NK-92 treated with Interleukin-12 subunit alpha and Interleukin-12 subunit beta, amount 100 ng/mL, for 24 hours (cell line): ENCODE measurements around the gene IGFBP5.

Experiments used
- DNase-seq: peaks from one replicate; lab custom pipeline; 2025; lab: John Stamatoyannopoulos, UW

Gene IGFBP5

DNA sequence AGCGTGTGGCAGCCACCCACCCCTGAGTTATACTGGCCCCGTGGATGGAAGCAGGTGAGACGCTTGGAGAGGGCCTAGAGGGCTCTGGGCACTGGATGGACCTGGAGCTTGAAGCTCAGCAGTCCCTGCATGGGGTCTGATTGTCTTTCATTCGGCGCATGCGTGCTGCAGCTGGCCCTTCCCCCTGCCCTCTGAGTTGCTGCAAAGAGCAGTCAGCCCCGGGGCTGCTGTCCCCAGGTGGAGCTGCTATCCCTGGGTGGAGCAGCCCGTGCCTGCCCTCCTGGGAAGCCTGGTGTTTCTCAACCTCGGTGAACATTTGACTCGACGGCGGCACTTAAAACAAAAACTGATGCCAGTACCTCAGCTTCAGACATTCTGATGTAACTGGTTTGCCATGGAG is 29.6 kb downstream of the IGFBP5 start:
- no peak for DNase-seq

DNA sequence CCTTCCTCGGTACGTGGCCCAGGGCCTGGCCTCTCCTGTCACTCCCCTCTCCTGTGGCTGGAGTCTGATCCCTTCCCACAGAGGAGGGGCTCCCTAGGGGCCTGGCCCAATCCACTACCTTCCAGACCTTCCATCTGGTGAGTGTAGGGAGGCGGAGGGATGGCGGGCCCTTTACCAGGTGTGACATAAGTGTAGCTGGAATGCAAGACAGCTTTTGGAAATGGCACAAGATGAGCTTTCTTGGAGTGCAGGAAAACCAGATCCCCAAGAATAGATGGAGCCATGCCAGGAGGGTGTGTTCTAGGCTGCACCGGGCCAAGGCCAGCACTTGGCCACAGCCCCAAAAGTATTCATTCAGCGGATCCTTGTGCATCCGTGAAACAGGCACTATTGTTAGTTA is 30.1 kb downstream of the IGFBP5 start:
- no peak for DNase-seq

DNA sequence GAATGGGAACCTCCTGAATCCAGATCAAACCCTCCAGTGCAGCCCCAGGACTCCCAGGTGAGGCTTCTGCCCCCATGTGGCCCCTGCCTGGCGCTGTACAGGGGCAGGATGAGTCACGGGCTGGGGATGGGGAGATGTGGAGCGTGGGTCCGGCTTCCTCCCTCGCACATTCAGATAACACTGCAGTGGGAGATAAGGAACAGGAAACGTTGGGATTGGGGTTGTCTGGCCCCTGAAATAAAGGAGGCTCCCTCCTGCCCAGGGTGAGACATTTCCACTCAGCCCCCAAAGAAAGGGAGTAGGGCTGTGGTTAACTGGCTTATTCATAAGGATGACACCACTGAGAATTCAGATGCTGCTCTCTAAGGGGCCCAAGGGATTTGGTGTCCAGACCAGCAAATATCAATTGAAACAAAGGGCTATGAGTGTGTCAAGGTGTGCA is 30.7 kb downstream of the IGFBP5 start:
- DNase-seq, result no peak

GRCh38 chr2:216663846-216664245 is 31.5 kb downstream of the IGFBP5 start:
- no peak for DNase-seq

- no peak for DNase-seq
Measured at GRCh38 chr2:216663106-216663505, 32.2 kb downstream of the IGFBP5 start.

- DNase-seq, result no peak
Measured at GRCh38 chr2:216661639-216662375, 33.5 kb downstream of the IGFBP5 start.

DNA sequence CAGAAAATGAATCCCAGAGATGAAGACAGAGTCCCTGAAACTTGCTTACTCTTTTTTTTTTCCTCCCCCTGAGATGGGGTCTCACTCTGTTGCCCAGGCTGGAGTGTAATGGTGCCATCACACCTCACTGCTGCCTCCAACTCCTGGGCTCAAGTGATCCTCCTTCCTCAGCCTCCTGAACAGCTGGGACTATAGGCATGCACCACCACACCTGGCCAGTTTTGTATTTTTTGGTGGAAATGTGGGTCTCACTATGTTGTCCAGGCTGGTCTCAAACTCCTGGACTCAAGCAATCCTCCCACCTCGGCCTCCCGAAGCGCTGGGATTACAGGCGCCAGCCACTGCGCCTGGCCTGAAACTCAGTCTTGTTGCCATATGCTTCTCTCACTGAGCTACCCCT is 34.3 kb downstream of the IGFBP5 start:
- DNase-seq, result no peak

GRCh38 chr2:216660496-216660895 is 34.9 kb downstream of the IGFBP5 start:
- no peak for DNase-seq

GRCh38 chr2:216659276-216659675 is 36.1 kb downstream of the IGFBP5 start:
- no peak for DNase-seq

DNA sequence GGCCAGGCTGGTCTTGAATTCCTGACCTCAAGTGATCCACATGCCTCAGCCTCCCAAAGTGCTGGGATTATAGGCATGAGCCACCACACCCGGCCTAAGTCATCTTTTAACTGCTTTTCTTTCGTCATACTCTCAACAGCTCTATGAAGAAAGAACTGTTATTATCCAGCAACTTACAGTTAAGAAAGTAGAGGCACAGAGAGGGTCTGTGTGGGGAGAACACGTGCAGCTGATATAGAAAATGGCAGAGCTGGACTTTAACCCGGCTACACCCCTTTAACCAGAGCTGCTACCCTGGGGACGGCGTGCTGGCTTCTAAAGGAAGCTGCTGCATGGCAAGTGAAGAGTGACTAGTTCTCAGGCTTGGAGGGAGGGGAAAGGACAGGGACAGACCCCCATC is 36.6 kb downstream of the IGFBP5 start:
- no peak for DNase-seq

- DNase-seq, result no peak
Measured at GRCh38 chr2:216657980-216658379, 37.4 kb downstream of the IGFBP5 start.

- DNase-seq, result no peak
Measured at GRCh38 chr2:216657086-216657855, 38.1 kb downstream of the IGFBP5 start.

DNA sequence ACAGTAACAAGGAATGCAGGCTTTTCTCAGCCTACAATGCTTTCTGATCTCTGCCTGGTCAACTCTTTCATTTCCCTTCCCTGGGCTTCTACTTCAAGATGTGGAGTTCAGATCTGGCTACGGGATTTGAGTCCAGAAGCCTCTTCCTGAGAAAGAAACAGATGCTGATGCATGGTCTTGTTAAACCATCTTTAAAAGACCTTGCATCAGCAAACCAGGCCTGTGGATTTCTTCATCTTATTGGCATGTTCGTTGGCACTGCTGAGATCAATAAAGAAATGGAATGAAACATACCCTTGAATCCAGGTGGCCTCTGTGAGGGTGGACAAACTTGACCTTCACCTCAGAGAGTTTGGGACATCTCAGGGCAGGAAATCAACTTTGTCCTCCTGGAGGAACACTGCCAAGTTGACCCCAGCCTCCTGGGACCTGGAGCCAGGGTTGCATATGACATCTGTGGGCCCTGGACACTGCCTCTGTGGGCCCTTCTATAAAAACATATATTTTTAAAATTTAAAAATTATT is 40.8 kb downstream of the IGFBP5 start:
- no peak for DNase-seq

- no peak for DNase-seq
Measured at GRCh38 chr2:216653931-216654365, 41.4 kb downstream of the IGFBP5 start.

GRCh38 chr2:216653093-216653799 is 42.1 kb downstream of the IGFBP5 start:
- no peak for DNase-seq

DNA sequence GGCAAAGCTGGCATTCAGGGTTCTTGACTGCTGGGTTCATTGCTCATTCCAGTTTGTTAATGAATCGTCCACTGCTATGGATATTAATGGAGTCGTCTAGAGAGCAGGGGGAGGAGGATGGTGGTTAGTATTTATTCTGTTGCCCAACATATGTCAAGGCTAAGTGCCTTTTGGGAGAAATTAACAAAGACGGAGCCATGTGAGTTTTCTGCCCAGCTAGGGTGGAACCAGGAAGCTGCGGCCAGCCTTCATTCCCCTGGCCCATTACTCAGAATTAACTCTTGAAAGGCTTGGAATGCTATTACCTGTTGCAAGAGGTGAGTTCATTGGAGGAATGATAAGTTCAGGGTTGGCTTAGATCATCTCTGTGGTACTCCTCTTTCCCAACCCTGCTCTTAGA is 42.8 kb downstream of the IGFBP5 start:
- DNase-seq, result no peak

DNA sequence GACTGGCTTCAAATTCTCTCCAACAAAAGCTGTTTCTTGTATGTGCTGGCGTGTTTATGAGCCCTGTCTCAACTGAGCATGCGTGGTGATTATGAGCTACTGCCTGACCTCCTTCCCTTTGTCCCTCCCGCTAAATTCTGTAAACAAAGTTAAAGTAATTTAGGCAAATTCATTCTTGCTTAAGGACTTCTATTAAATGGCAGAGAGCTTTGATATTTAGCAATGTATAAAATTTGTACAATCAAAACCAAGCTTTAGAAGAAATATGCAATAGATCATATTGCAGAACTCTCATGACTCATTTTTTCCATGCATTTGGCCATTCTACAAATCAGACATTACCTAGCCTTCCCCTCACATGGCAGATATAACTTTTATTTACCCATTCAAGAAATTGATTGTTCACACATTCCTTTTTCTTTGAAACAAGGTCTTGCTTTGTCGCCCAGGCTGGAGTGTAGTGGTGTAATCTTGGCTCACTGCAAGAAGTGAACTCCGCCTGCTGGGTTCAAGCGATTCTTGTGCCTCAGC is 43.9 kb downstream of the IGFBP5 start:
- no peak for DNase-seq

- DNase-seq, result no peak
Measured at GRCh38 chr2:216650626-216651257, 44.6 kb downstream of the IGFBP5 start.

- DNase-seq, result no peak
Measured at GRCh38 chr2:216649574-216649973, 45.8 kb downstream of the IGFBP5 start.

GRCh38 chr2:216648105-216648504 is 47.2 kb downstream of the IGFBP5 start:
- DNase-seq, result no peak

DNA sequence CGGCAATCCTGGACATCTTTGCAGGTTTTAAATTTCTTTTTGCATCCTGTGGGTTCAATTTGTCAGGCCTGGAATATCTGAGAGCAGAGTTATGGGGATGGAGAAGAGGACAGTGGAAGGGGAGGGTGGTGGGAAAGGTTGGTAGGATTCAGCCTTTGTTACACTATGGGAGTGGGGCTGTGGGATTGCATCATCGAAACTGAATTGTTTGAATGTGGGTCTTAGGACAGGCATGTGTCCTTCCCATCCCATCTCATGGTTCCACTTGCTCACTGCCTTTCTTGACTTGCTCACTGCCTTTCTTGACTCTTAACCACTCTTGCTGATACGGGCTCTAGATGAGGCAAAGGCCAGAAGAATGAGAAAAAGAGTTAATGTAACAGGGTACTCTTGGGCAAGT is 49.2 kb downstream of the IGFBP5 start:
- no peak for DNase-seq

- DNase-seq, result no peak
Measured at GRCh38 chr2:216645636-216645950, 49.8 kb downstream of the IGFBP5 start.
